ENCODE results near the gene PTGDS. TPM values are rescaled to one million over a fixed set of nuclear protein-coding genes. Genes with fewer than 3 reads are reported as not detected.

Gene PTGDS
- total RNA-seq, 2 experiments from 2014 or later: 22.1 to 24.0 TPM

DNA sequence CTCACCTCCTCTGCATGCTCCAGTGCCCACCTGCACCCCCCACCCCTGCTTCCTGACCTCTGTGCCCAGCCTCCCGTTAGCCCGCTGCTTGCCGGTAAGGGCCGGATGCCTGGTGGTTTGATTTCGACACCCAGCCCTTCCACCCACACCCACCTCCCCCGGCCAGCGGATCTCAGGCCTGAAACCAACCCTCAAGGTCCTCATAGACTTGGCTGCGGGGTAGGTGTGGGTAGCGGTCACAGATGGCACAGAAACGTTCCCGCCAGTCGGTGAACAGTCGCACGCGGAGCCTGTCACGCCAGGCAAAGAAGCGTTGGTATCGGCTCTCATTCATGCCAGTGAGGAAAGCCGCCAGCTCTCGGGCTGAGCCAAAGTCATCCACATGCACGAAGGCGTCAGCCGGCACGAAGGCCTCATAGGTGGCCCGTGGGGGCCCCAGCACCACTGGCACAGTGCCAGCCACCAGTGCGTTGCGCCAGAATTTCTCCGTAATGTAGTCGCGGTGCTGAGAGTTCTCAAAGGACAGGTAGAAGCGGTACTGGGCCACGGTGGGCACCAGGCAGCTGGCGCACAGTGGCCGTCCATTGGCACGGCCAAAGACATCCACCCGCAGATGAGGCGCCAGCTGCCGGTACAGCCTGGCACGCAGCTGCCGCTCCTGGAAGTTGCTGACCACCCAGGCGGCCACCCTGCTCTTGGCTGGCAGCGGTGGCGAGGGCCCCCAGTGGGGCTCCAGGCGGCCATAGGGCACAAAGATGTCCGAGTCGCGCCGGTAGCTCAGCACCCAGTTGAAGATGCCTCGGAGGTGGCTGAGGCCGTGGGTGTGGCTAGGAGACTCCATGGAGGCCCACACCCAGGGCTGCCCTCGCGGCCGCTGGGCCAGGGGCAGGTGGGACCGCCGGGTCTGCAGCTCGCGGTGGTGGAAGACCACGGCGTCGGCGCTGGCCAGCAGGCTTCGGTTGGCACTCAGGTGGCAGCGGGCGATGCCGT, 53.5 kb downstream of the PTGDS start:
- Mint-ChIP-seq H3K4me1 (peaks cover 63% of the 10 kb centered on the region), H3K36me3 (ENCODE audit: low read depth) (peaks cover 2% of the 10 kb centered on the region), H3K4me3 (peak overlapping the region; percentile 75), H3K9me3 (no peaks in the 10 kb centered on the region), H3K27me3 (no peaks in the 10 kb centered on the region), H3K27ac (peak overlapping the region; percentile 87)
- ChIA-PET CTCF (interaction anchor here (1.1 to 14.0 kb wide), 13 partner anchors 13 to 243 kb away, joined by 3 to 157 read pairs (median 7); partner anchors contain the start of genes AJM1, NPDC1, PAXX and SAPCD2), POLR2A (no interaction called here)
- DNase-seq: peak; percentile 39

Other genes with a start within 250 kb of the PTGDS start
- not detected for gene LCN10, start 234.6 kb upstream of the PTGDS start, total RNA-seq
- gene LCN6, start 229.0 kb upstream of the PTGDS start, total RNA-seq: not detected
- gene LCN8, start 219.3 kb upstream of the PTGDS start, total RNA-seq: not detected
- gene LCN15, start 213.0 kb upstream of the PTGDS start, total RNA-seq: not detected
- 10 to 100 TPM; 28.5 to 38.5 TPM for gene TMEM141, start 186.2 kb upstream of the PTGDS start, total RNA-seq
- 1 to 10 TPM in 1 of 2 experiments, under 1 TPM in 1; 0.97 to 1.1 TPM for gene CCDC183, start 181.2 kb upstream of the PTGDS start, total RNA-seq
- gene RABL6, start 169.6 kb upstream of the PTGDS start, total RNA-seq: 100 to 1,000 TPM in 1 of 2 experiments, 10 to 100 TPM in 1; 95.5 to 109 TPM
- gene AJM1, start 135.0 kb upstream of the PTGDS start, total RNA-seq: 1 to 10 TPM; 4.0 to 4.1 TPM
- 10 to 100 TPM; 90.1 to 99.4 TPM for gene PHPT1, start 128.1 kb upstream of the PTGDS start, total RNA-seq
- 10 to 100 TPM; 12.4 to 14.4 TPM for gene MAMDC4, start 125.2 kb upstream of the PTGDS start, total RNA-seq
- gene EDF1, start 111.2 kb upstream of the PTGDS start, total RNA-seq: 100 to 1,000 TPM; 290 to 291 TPM
- gene TRAF2, start 91.0 kb upstream of the PTGDS start, total RNA-seq: 10 to 100 TPM; 39.4 to 49.4 TPM
- gene FBXW5, start 32.8 kb upstream of the PTGDS start, total RNA-seq: 100 to 1,000 TPM; 116 to 123 TPM
- 1 to 10 TPM in 1 of 2 experiments, under 1 TPM in 1; 0.85 to 1.8 TPM for gene C8G, start 32.3 kb upstream of the PTGDS start, total RNA-seq
- 1 to 10 TPM; 3.1 to 3.5 TPM for gene LCN12, start 25.2 kb upstream of the PTGDS start, total RNA-seq
- under 1 TPM; 0.48 to 0.67 TPM for gene LCNL1, start 5.5 kb downstream of the PTGDS start, total RNA-seq
- gene PAXX, start 14.9 kb downstream of the PTGDS start, total RNA-seq: 10 to 100 TPM; 80.2 to 98.4 TPM
- 1 to 10 TPM; 2.6 to 4.4 TPM for gene CLIC3, start 19.1 kb downstream of the PTGDS start, total RNA-seq
- gene ABCA2, start 50.7 kb downstream of the PTGDS start, total RNA-seq: 10 to 100 TPM; 67.7 to 70.3 TPM
- 10 to 100 TPM in 1 of 2 experiments, 1 to 10 TPM in 1; 8.9 to 10.3 TPM for gene FUT7, start 54.6 kb downstream of the PTGDS start, total RNA-seq
- gene NPDC1, start 68.7 kb downstream of the PTGDS start, total RNA-seq: 10 to 100 TPM; 35.5 to 41.4 TPM
- gene ENTPD2, start 76.6 kb downstream of the PTGDS start, total RNA-seq: not detected
- gene SAPCD2, start 93.1 kb downstream of the PTGDS start, total RNA-seq: 10 to 100 TPM; 33.8 to 40.6 TPM
- gene UAP1L1, start 100.0 kb downstream of the PTGDS start, total RNA-seq: 10 to 100 TPM; 19.1 to 21.9 TPM
- gene MAN1B1, start 109.5 kb downstream of the PTGDS start, total RNA-seq: 10 to 100 TPM; 43.0 to 55.0 TPM
- 100 to 1,000 TPM; 206 to 259 TPM for gene DPP7, start 137.2 kb downstream of the PTGDS start, total RNA-seq
- under 1 TPM in 1 of 2 experiments, not detected in 1; 0.05 TPM for gene GRIN1, start 161.7 kb downstream of the PTGDS start, total RNA-seq
- gene LRRC26, start 192.5 kb downstream of the PTGDS start, total RNA-seq: not detected
- gene TMEM210, start 194.6 kb downstream of the PTGDS start, total RNA-seq: not detected
- 10 to 100 TPM; 61.3 to 76.1 TPM for gene ANAPC2, start 211.1 kb downstream of the PTGDS start, total RNA-seq
- 10 to 100 TPM; 74.8 to 81.3 TPM for gene SSNA1, start 211.2 kb downstream of the PTGDS start, total RNA-seq
- gene TPRN, start 223.2 kb downstream of the PTGDS start, total RNA-seq: 1 to 10 TPM; 8.9 TPM
- 10 to 100 TPM; 28.5 to 34.0 TPM for gene TMEM203, start 228.1 kb downstream of the PTGDS start, total RNA-seq
- gene NDOR1, start 228.2 kb downstream of the PTGDS start, total RNA-seq: 10 to 100 TPM; 38.4 to 44.2 TPM
- 1 to 10 TPM; 2.1 to 2.7 TPM for gene RNF208, start 244.7 kb downstream of the PTGDS start, total RNA-seq
- under 1 TPM; 0.35 to 0.72 TPM for gene CYSRT1, start 247.7 kb downstream of the PTGDS start, total RNA-seq
- under 1 TPM in 1 of 2 experiments, not detected in 1; 0.10 TPM for gene RNF224, start 250.0 kb downstream of the PTGDS start, total RNA-seq

All from activated CD4-positive, alpha-beta T cell treated with anti-CD3 and anti-CD28 coated beads, Interleukin-2, amount 10 ng/mL, durations not matched to agents 7 days and 5 days (primary cell).